Stimulated activated CD4-positive, alpha-beta T cell treated with anti-CD3 and anti-CD28 coated beads, Interleukin-12 subunit alpha, Interleukin-12 subunit beta, amount 100 ng/mL, for 4 hours (primary cell): ENCODE results near the gene PIBF1.
A peak's percentile ranks its signal among the peaks of the same experiment; 100 is the strongest.
"Not testable (repeated sequence)": the region's sequence is repeated elsewhere in the genome, so short reads cannot be mapped to it uniquely, and the experiment has no call there.

Experiments used
- DNase-seq: peaks from one replicate; pipeline ENCODE4 v3.0.0-alpha.2; 2020

PIBF1 gene

GRCh38 chr13:72781451-72782439 is at the start of gene PIBF1, which contains the start of gene DIS3:
TSS of gene PIBF1 (plus strand) at chr13:72782133. CDS start at chr13:72783470, 1,337 bp downstream.
TSS of gene DIS3 (minus strand) at chr13:72781900. CDS start at chr13:72781832, 68 bp downstream.
- DNase-seq: peak; percentile 93

- DNase-seq: no peak
Observed at GRCh38 chr13:72737033-72737432, 44.9 kb upstream of the PIBF1 start.

DNA sequence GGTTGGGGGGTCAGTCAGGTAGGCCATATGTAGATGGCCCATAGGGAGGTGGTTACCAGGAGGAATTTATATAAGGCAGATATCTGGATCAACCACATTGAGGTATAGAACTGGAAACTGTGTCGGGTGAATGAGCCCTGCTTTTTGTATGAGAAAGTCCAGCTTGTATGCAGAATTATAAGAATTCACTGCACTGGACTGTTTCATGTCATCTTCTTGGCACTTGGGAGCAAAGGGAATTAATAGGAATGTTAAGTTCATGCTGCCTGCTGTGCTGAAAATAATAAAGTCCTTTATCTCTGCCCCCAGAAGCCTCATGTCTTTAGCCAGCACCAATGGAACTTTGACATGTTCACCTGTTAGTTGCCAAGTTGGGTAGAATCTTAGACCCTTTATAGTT is 41.9 kb upstream of the PIBF1 start:
- no peak for DNase-seq

DNA sequence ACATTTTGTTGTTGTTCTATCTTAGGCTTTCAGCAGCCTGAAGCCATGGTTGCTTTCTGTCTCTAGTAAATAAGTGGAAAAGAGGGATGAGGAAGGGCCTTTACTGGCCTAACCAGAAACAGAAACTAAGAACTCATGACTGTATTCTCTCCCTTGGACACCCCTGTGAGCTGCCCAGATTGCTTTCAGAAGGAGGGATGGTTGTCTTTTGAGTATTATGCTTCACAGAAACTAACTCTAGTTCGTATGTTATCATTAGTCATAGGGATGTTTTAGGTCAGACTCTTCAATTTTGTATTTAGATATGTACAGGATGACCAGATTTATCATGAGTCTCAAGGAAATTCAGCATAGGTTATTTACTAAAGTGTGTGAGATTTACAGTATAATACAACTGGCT is 36.7 kb upstream of the PIBF1 start:
- no peak for DNase-seq

- no peak for DNase-seq
Observed at GRCh38 chr13:72751220-72751619, 30.7 kb upstream of the PIBF1 start.

DNA sequence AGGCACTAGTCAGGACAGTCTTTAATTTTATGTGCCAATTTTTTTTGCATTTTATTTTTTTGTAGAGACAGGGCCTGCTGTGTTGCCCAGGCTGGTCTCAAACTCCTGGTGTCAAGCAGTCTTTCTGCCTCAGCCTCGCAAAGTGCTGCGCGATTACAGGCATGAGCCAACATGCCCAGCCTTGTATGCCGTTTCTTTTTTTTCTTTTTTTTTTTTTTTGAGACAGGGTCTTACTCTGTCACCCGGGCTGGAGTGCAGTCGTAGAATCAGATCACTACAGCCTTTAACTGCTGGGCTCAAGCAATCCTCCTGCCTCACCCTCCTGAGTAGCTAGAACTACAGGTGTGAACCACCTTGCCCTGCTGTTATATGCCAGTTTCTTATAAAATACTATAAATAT is 27.8 kb upstream of the PIBF1 start:
- no peak for DNase-seq

DNA sequence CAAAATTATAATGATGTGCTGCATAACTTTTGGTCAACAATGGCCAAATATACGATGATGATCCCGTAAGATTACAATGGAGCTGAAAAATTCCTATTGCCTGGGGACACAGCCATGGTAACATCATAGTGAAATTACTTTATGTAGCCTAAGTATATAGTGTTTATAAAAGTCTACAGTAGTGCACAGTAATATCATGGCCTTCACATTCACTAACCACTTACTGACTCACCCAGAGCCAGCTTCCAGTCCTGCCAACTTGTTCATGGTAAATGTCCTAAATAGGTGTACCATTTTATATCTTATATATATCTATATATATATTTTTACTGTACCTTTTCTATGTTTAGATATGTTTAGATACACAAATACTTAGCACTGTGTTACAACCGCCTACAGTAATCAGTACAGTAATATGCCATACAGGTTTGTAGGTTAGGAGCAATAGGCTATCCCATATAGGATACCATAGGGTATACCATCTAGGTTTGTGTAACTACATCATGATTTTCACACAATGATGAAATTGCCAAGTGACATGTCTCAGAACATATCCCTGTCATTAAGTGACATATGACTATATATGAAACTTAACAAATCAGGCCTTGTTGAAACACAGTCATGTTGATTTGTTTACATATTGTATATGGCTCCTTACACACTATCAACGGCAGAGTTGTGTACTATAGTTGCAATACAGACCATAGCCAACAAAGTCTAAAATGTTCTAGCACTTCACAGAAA is 24.0 kb upstream of the PIBF1 start:
- no peak for DNase-seq

DNA sequence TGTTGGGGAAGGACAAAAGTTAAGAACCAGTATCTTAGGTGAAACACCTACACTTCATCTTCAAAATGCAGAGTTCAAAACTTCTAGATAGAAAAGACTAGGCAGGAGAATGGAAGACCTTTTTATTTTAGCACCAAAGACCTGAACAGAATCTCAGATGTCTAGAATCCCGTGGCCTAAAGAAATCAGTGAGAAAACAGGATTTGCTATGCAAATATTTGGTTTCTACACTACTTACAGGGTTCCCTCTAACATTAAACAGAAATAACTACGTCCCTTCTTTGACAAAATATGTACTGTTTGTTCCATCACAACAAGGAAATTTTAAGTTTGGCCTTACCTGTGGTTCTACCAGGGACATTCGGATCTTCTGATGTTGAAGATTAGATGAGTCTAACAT is 21.7 kb upstream of the PIBF1 start:
- DNase-seq: no peak

DNA sequence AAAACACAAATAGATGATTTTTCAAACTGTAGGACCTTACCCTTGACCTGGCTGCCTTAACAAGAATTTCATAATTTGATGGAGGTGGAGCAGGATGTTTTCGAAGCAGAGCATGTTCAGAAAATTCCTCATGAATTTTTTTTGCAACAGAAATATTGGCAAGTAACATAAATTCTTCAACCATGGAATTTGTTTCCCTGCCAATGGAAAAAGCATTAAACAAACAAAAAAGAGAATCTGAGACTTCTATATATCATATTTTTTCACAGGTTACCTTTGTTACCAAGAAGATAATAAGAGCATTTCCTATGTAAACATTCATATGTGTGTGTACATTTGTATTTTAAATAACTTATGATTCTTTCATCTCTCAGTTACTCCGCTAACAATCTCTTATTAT is 18.5 kb upstream of the PIBF1 start:
- no peak for DNase-seq

DNA sequence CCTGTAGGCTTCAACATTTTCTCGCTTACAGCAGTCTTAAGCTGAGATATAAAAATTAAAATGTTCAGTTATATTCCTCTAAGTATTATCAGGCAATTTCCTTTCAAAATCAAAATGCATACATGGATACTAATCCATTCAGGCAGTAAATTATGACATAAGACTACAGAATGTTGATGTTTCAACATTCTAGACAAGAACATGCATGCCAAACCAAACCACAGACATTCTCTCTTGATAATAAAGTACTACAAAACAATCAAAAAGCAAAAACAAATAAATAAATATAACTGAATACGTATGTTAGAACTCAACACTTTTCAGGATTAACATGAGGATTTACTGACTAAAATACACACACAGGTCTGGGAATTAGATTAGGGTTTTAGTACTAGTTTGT is 7.9 kb upstream of the PIBF1 start:
- no peak for DNase-seq

DNA sequence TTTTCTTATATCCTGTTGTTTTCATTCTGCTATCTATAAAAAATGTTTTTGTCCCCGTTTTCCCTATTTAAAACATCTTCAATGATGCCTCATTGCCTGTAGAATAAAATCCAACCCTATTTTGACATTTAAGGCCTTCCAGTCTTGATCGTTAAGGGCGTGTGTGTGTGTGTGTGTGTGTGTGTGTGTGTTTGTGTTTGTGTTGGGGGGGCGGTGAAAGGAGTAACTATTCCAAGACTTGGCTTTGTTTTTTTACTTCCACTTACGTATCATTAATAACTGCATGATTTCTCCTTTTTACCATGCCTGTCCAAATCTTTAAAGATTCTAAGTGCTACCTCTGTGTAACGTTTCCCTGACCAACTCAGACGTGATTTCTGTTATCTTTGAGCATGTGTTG is 784 bp downstream of the PIBF1 start:
- no peak for DNase-seq

DNA sequence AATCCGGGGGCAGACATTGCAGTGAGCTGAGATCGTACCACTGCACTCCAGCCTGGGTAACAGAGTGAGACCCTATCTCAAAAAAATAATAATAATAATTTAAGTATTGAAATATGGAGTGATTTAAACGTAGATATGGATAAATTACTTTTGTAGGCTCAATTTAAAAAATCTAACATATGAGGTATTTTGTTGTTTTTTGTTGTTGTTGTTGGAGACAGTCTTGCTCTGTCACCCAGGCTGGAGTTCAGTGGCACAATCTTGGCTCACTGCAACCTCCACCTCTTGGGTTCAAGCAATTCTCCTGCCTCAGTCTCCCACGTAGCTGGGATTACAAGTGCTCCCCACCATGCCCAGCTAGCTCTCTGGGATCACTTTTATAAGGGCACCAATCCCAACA is 2.7 kb downstream of the PIBF1 start:
- not testable (repeated sequence) for DNase-seq

DNA sequence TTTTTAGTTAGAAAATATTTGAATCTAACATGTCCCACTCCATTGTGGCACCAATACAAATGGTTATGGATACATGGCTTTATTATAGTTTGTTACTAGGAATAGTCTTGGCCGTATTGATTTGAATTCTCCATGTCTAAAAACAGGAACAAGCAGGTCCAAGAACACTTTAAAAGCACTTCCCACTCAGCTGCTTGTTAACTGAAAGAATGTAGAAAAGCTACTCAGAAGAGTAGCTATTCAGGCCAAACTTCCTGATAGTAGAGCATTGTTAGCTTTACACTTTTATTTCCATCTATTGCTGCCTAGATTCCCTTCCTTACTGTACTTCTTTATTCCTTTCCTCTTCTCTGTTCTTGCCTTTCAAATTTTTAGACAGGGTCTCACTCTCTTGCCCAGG is 6.9 kb downstream of the PIBF1 start:
- no peak for DNase-seq

GRCh38 chr13:72792640-72793039 is 10.7 kb downstream of the PIBF1 start:
- DNase-seq: no peak

- DNase-seq: no peak
Observed at GRCh38 chr13:72798817-72799216, 16.9 kb downstream of the PIBF1 start.

DNA sequence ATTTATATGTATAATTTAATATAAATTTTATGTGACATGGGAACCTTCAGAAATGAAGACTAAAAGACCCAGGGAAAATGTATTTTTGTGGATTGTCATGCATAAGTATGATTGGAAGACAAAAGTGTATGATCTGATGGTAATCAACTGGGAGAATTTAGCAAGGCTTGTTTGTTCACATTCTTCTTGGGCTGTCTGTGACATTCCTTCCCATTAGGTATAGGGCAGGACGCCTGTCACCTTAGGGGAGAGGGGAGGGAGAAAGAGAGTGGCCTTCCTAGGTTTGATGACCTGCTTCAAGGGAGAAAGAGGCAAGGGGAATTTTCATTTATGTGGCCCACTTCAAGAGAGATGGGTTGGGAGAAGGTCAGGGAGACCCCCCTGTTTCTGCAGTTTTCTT is 22.4 kb downstream of the PIBF1 start:
- DNase-seq: no peak

GRCh38 chr13:72805676-72806346 is 23.9 kb downstream of the PIBF1 start:
- no peak for DNase-seq

GRCh38 chr13:72806514-72806913 is 24.6 kb downstream of the PIBF1 start:
- not testable (repeated sequence) for DNase-seq

DNA sequence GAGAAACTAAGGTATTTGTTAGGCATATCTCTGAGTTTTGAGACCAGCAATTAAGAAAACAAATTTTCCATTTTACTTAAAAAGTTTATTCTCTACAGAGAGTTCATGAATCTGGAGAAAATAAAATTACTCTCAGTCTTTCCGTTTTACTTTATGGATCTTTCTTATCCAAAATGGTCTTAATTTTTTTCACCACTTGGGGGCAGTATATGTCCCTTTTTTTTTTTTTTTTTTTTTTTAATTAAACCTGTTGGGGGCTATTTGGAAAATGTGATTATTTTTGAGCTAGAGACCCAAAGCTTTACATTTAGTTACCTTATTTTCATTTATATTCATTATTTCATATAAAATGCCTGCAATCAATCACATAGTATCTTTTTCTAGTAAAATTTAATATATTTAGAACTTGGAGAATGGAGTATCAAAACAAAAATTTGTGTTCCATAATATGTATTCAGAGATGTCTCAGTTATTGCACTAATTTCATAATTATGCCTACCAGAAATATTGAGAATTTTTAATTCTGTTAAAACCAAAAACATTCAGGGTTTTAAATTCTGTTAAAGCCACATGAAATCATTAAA is 27.1 kb downstream of the PIBF1 start:
- DNase-seq: no peak

GRCh38 chr13:72820156-72820897 is 38.4 kb downstream of the PIBF1 start:
- no peak for DNase-seq

- no peak for DNase-seq
Observed at GRCh38 chr13:72820898-72821279, 39.0 kb downstream of the PIBF1 start.

DNA sequence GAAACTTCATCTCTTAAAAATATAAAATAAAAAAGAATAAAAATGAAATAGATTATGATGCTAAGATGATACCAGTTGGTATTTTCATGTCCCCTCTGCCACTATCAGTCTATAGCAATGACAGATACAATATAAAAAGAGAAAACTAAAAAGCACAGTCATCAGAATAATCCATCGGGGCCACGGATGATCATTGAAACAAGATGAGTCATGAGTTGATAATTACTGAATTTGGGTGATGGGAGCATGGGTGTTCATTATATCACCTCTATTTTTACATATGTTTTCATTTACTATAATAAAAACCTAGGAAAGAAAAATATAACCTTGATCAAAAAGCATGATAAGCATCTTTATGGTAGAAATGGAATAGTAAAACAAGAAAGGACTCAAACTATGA is 41.1 kb downstream of the PIBF1 start:
- no peak for DNase-seq
